ENCODE data around the gene RPP25L. TPM values are rescaled to one million over a fixed set of nuclear protein-coding genes. Genes with fewer than 3 reads are reported as not detected.
A peak's percentile ranks its signal among the peaks of the same experiment; 100 is the strongest.

The RPP25L gene
- polyA plus RNA-seq, 1 of the 3 experiments (the other 2 are of a cell fraction) = 47.6 TPM

- no peaks in the 10 kb centered on the region for H3K79me2 ChIP-seq (ENCODE audit: insufficient read depth)
- no peak overlapping the region for H3K4me3 ChIP-seq (ENCODE audit: low read depth in 2 of 2, low read length in 1 of 2)
These were observed 47.3 kb downstream of the RPP25L start for GRCh38 chr9:34564617-34565016.

DNA sequence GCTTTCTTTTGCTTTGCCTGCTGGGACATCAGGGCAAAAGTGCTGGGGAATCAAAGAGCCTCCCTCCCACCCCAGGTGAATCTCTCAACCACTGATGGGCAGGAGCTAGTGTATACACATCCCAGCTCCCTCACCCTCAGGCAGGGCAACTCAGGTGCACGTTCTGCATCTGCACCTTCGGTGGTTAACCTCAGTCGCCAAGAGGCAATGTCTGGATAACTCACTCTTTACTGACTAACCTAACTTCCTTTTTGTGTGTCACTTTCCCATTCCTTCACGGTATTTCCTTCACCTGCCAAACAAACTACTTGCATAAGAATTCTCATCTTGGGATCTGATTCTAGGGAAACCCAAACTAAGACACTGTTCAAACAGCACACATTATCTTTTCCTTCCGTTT, 48.6 kb downstream of the RPP25L start:
- H3K9me3 ChIP-seq = no peaks in the 10 kb centered on the region
- H3K4me2 ChIP-seq = no peak overlapping the region
- H3K9me2 ChIP-seq = no peaks in the 10 kb centered on the region
- H3K9ac ChIP-seq = no peak overlapping the region
- H3K27me3 ChIP-seq (ENCODE audit: insufficient read depth) = no peaks in the 10 kb centered on the region; the same call in 1 of the 2 replicates
- ChIA-PET CTCF (interaction anchor here (1.2 to 8.7 kb wide), 10 partner anchors 14 to 159 kb away, joined by 3 to 83 read pairs (median 7); partner anchors contain the start of gene RPP25L), POLR2A (no interaction called here)
- 74% methylated on average over 5 of the region's 5 CpGs for WGBS (ENCODE audit: low lambda C conversion rate)
- no peaks in the 10 kb centered on the region for H4K20me1 ChIP-seq (ENCODE audit: insufficient read depth)
- H3K27ac ChIP-seq (ENCODE audit: low read depth in 2 of 2, low read length in 1 of 2) = no peak overlapping the region; a peak in 1 of 4 replicates
- H3K79me2 ChIP-seq (ENCODE audit: insufficient read depth) = no peaks in the 10 kb centered on the region
- H2AFZ ChIP-seq (ENCODE audit: low read depth) = no peak overlapping the region
- H3K4me3 ChIP-seq (ENCODE audit: low read depth in 2 of 2, low read length in 1 of 2) = no peak overlapping the region
- no peaks in the 10 kb centered on the region for H3K36me3 ChIP-seq (replicated peaks in 1 of 2; ENCODE audit: control insufficient read depth in 1 of 2, insufficient read depth in 2 of 2, low read length in 1 of 2)
- DNase-seq = no peak
- peaks cover 0 to 70% of the 10 kb centered on the region in 2 experiments; a peak in 2 of 4 replicates for H3K4me1 ChIP-seq (ENCODE audit: control insufficient read depth in 1 of 2, insufficient read depth in 2 of 2, low read depth in 1 of 2, low read length in 1 of 2)
- H3F3A ChIP-seq (replicated peaks; ENCODE audit: insufficient read depth) = no peaks in the 10 kb centered on the region
- no peak for TF ChIP-seq SIN3A (IDR thresholded peaks at IDR 0.05; ENCODE audit: borderline replicate concordance, low read depth, low read length)
- TF ChIP-seq, protein P1, sequence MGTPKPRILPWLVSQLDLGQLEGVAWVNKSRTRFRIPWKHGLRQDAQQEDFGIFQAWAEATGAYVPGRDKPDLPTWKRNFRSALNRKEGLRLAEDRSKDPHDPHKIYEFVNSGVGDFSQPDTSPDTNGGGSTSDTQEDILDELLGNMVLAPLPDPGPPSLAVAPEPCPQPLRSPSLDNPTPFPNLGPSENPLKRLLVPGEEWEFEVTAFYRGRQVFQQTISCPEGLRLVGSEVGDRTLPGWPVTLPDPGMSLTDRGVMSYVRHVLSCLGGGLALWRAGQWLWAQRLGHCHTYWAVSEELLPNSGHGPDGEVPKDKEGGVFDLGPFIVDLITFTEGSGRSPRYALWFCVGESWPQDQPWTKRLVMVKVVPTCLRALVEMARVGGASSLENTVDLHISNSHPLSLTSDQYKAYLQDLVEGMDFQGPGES (IDR thresholded peaks at IDR 0.05; ENCODE audit: low read depth, low read length) = no peak
- TF ChIP-seq MEF2A (IDR thresholded peaks at IDR 0.05; ENCODE audit: borderline replicate concordance, low read depth) = no peak
- no peak for TF ChIP-seq RAD21 (IDR thresholded peaks at IDR 0.05; ENCODE audit: low read length)
- no peak for TF ChIP-seq TCF12 (IDR thresholded peaks at IDR 0.05)
- TF ChIP-seq YY1 (IDR thresholded peaks at IDR 0.05; ENCODE audit: low read depth) = no peak

More at GRCh38 chr9:34564617-34565016, 47.3 kb downstream of the RPP25L start:
- Histone ChIP-seq H4K20me1 (ENCODE audit: insufficient read depth) (no peaks in the 10 kb centered on the region), H3K9me3 (no peaks in the 10 kb centered on the region), H3K4me2 (no peak overlapping the region), H3K9ac (no peak overlapping the region), H3F3A (replicated peaks; ENCODE audit: insufficient read depth) (no peaks in the 10 kb centered on the region), H3K9me2 (no peaks in the 10 kb centered on the region), H2AFZ (ENCODE audit: low read depth) (no peak overlapping the region), H3K36me3 (replicated peaks in 1 of 2; ENCODE audit: control insufficient read depth in 1 of 2, insufficient read depth in 2 of 2, low read length in 1 of 2) (no peaks in the 10 kb centered on the region), H3K27ac (ENCODE audit: low read depth in 2 of 2, low read length in 1 of 2) (peak overlapping the region in 1 of 2 experiments; percentile 28; a peak in 1 of 4 replicates), H3K4me1 (ENCODE audit: control insufficient read depth in 1 of 2, insufficient read depth in 2 of 2, low read depth in 1 of 2, low read length in 1 of 2) (peaks cover 0 to 70% of the 10 kb centered on the region in 2 experiments; a peak in 2 of 4 replicates), H3K27me3 (ENCODE audit: insufficient read depth) (no peaks in the 10 kb centered on the region; the same call in 1 of the 2 replicates)
- WGBS (ENCODE audit: low lambda C conversion rate) = 88% methylated on average over 14 of the region's 16 CpGs
- ChIA-PET CTCF (interaction anchor here (1.2 to 8.7 kb wide), 5 partner anchors 16 to 161 kb away, joined by 3 to 83 read pairs (median 7); no protein-coding TSS in a partner anchor), POLR2A (no interaction called here)
- DNase-seq = no peak
- no peak for TF ChIP-seq GABPA (IDR thresholded peaks at IDR 0.05; ENCODE audit: low read depth)
- TF ChIP-seq ELF1 (IDR thresholded peaks at IDR 0.05) = no peak
- TF ChIP-seq, protein P2, sequence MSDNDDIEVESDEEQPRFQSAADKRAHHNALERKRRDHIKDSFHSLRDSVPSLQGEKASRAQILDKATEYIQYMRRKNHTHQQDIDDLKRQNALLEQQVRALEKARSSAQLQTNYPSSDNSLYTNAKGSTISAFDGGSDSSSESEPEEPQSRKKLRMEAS (IDR thresholded peaks at IDR 0.05; ENCODE audit: low read depth) = no peak
- TF ChIP-seq JUND (IDR thresholded peaks at IDR 0.05) = no peak
- no peak for TF ChIP-seq TEAD4 (IDR thresholded peaks at IDR 0.05; ENCODE audit: borderline replicate concordance, insufficient read depth)
- TF ChIP-seq, protein P3, sequence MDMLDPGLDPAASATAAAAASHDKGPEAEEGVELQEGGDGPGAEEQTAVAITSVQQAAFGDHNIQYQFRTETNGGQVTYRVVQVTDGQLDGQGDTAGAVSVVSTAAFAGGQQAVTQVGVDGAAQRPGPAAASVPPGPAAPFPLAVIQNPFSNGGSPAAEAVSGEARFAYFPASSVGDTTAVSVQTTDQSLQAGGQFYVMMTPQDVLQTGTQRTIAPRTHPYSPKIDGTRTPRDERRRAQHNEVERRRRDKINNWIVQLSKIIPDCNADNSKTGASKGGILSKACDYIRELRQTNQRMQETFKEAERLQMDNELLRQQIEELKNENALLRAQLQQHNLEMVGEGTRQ (IDR thresholded peaks at IDR 0.05; ENCODE audit: borderline replicate concordance, low read depth, low read length) = no peak
- no peak for TF ChIP-seq YY1 (IDR thresholded peaks at IDR 0.05; ENCODE audit: low read depth)
- no peak for TF ChIP-seq EZH2phosphoT487 (IDR thresholded peaks at IDR 0.05; ENCODE audit: borderline replicate concordance, low read depth)
- TF ChIP-seq CHD2 (IDR thresholded peaks at IDR 0.05; ENCODE audit: low read length, partially characterized antibody) = no peak
- no peak for TF ChIP-seq NRF1 (IDR thresholded peaks at IDR 0.05; ENCODE audit: low read depth, low read length)
- no peak for TF ChIP-seq RAD21 (IDR thresholded peaks at IDR 0.05; ENCODE audit: low read length)
- TF ChIP-seq, protein P1 (IDR thresholded peaks at IDR 0.05; ENCODE audit: low read depth, low read length) = no peak
- no peak for TF ChIP-seq NFIC (IDR thresholded peaks at IDR 0.05; ENCODE audit: borderline replicate concordance)
- no peak for TF ChIP-seq MXI1 (IDR thresholded peaks at IDR 0.05; ENCODE audit: low read depth, low read length)
- no peak for TF ChIP-seq MEF2A (IDR thresholded peaks at IDR 0.05; ENCODE audit: borderline replicate concordance, low read depth)
- TF ChIP-seq GATA2 (CRISPR knock-in tag; IDR thresholded peaks at IDR 0.05) = no peak
